Measurements from ENCODE around the gene EEIG1.
A peak's percentile ranks its signal among the peaks of the same experiment; 100 is the strongest.

The EEIG1 gene

GRCh38 chr9:127941062-127941960, 39.5 kb downstream of the EEIG1 start:
- H3K4me3 ChIP-seq (ENCODE audit: low read depth, low read length): no peak overlapping the region
- no peak for DNase-seq (ENCODE audit: low read depth)
- TF ChIP-seq CTCF (IDR thresholded peaks at IDR 0.05; ENCODE audit: low read depth, low read length, missing control alignments): no peak

- no peak for TF ChIP-seq CTCF (IDR thresholded peaks at IDR 0.05; ENCODE audit: low read depth, low read length, missing control alignments)
- DNase-seq (ENCODE audit: low read depth): no peak
- no peak overlapping the region for H3K4me3 ChIP-seq (ENCODE audit: low read depth, low read length)
These were observed 40.2 kb downstream of the EEIG1 start for GRCh38 chr9:127940593-127940992.

- no peak for DNase-seq (ENCODE audit: low read depth)
- TF ChIP-seq CTCF (IDR thresholded peaks at IDR 0.05; ENCODE audit: low read depth, low read length, missing control alignments): no peak
- peak overlapping the region; percentile 92 for H3K4me3 ChIP-seq (ENCODE audit: low read depth, low read length)
These were observed 42.5 kb downstream of the EEIG1 start for GRCh38 chr9:127938298-127938690.

- H3K4me3 ChIP-seq (ENCODE audit: low read depth, low read length): peak within 1 kb of the TSS; percentile 92
- peak; percentile 77 for DNase-seq (ENCODE audit: low read depth)
- TF ChIP-seq CTCF (IDR thresholded peaks at IDR 0.05; ENCODE audit: low read depth, low read length, missing control alignments): no peak
These were observed 43.1 kb downstream of the EEIG1 start, which contains the start of gene DPM2 for GRCh38 chr9:127937388-127938297. Gene DPM2, minus strand, starts transcription at chr9:127937854. Its CDS starts 34 bp downstream, at chr9:127937820.

- H3K4me3 ChIP-seq (ENCODE audit: low read depth, low read length): peak overlapping the region; percentile 92
- TF ChIP-seq CTCF (IDR thresholded peaks at IDR 0.05; ENCODE audit: low read depth, low read length, missing control alignments): no peak
- no peak for DNase-seq (ENCODE audit: low read depth)
These were observed 43.8 kb downstream of the EEIG1 start for GRCh38 chr9:127937056-127937387.

- peak overlapping the region; percentile 92 for H3K4me3 ChIP-seq (ENCODE audit: low read depth, low read length)
- no peak for DNase-seq (ENCODE audit: low read depth)
- no peak for TF ChIP-seq CTCF (IDR thresholded peaks at IDR 0.05; ENCODE audit: low read depth, low read length, missing control alignments)
These were observed 44.4 kb downstream of the EEIG1 start for GRCh38 chr9:127936347-127936852.

Data from GM12864 (cell line).